Uterus (tissue), 2 donors: ENCODE measurements around the gene GBE1.

Source experiments
- CTCF ChIP-seq, 4 experiments: fragments of 200-600 bp in 2 of 4; fragments of 450-650 bp in 2 of 4; sonication (generic) in 2 of 4; IDR thresholded peaks; one replicate each; pipeline ENCODE4 v1.5.1; 2016 to 2019; ENCODE audit warnings: antibody characterized with exemption in 4 of 4, mild to moderate bottlenecking in 2 of 4, moderate library complexity in 1 of 4
- POLR2A ChIP-seq, 2 donors: fragments of 450-650 bp; IDR thresholded peaks; one replicate each; pipeline ENCODE4 v1.6.1; 2016; ENCODE audit warnings: antibody characterized with exemption in 2 of 2, mild to moderate bottlenecking in 1 of 2, moderate library complexity in 1 of 2

GRCh38 chr3:81472600-81473362 lies 288.7 kb downstream of the GBE1 start:
- no peak for TF ChIP-seq CTCF (IDR thresholded peaks at IDR 0.05)
- TF ChIP-seq POLR2A (IDR thresholded peaks at IDR 0.05) = no peak
